GM18858 (cell line): ENCODE data around the gene SRSF4.

Experiments
- ATAC-seq: cut with Tn5 transposase; IDR thresholded peaks from one replicate; pipeline ENCODE4 v1.9.1; 2021; ENCODE audit not compliant: unreplicated experiment

Gene SRSF4

DNA sequence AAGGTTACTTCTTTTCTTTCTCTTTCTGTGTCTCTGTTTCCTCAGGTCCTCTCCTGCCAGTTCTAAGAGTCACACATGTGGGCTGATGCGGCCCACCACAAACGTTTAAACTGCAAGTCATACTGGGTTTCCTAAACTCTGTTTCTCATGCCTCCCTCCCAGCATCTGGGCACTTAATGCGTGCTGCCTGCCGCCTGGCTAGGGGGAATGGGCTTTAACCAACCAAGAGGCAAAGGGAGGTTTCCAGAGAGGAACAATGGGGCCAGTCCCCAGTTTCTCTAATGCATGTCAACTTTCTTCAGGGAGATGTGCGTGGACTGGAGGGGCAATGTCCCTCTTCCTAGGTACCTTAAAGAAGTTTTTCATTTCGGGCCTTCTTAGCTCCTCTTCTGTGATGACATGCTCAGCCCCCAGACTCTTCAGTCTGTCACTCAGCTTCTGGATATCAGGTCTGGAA lies 19.9 kb upstream of the SRSF4 start:
- no peak for ATAC-seq

DNA sequence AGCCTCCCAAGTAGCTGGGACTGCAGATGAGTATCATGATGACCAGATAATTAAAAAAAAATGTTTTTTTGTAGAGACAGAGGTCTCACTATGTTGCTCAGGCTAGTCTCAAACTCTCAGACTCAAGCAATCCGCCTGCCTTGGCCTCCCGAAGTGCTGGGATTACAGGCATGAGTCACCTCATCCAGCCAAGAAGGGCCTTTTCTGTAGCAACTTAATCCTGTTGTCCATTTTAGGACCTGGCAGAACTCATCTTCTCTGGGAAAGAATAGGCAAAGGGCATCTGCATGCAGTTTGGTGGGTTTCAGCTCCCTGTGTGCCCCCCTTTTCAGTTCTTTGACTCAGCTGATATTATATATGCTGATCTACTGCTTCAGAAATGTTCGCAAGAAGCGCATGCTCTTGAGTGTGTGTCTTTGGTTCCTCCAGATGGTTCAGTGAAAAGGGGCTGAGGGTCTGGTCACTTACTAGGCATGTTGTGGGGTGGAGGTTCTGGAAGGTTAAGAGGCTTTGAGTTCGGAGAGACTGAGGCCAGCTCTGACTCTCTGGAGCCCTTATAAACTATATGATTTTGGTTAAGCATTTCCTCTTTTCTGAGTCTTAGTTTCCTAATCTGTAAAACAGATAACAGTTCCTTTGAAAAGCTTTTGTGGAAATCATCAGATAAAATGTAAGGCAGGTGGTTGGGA lies 19.4 kb upstream of the SRSF4 start:
- no peak for ATAC-seq

DNA sequence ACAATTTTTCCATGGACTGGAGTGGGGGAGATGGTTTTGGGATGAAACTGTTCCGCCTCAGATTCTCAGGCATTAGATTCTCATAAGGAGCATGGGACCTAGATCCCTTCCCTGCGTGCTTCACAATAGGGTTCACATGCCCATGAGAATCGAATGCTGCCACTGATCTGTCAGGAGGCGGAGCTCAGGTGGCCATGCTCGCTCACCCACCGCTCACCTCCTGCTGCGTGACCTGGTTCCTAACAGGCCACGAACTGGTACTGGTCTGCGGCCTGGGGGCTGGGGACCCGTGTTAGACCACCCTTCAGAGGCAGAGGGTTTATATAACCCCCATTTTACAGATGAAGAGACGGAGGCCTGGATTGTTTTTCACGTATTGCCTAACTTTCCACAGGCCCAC lies 16.3 kb upstream of the SRSF4 start:
- no peak for ATAC-seq

DNA sequence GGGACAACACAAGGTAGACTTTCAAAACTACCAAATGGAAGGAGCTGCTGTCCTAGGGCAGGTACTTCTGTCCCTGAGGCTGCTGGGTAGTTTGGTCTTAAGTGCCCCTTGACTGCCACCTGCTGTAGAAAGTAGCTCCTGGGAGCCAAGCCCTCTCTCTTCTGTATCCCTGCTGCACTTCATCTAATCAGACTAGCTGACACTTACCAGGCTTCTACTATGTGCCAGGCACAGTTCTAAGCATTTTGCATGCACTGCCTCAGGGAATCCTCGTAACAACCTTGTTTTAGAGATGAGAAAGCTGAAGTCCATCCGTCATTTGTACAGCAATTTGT lies 15.9 kb upstream of the SRSF4 start:
- ATAC-seq = no peak

DNA sequence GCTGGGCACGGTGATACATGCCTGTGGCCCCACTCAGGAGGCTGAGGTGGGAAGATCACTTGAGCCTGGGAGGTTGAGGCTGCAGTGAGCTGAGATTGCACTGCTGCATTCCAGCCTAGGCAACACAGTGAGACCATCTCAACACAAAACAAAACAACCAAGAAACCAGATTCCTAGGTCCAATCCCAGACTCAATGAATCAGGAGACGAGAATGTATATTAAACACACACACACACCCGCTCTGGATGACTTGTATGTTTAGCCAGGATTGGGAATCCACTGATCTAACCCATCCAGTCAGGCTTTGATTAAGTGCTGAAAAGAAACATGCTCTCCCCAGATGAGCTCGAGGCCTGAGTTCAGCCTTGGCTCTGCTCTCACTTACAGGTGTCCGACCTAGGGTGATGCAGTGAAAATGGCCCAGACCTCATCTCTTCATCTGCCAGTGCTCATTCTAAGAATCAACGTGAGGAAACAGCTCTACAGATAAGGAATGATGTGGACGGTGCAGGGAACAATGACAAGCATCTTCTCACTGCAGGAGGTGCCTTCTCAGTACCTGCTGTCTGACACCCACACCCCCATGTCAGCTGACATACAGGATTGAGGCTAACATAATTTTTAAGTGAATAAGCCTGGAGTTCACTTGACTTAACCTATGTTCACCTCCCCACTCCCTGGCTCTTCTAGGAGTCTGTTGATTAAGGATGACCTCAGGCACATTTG lies 15.3 kb upstream of the SRSF4 start:
- ATAC-seq = no peak

DNA sequence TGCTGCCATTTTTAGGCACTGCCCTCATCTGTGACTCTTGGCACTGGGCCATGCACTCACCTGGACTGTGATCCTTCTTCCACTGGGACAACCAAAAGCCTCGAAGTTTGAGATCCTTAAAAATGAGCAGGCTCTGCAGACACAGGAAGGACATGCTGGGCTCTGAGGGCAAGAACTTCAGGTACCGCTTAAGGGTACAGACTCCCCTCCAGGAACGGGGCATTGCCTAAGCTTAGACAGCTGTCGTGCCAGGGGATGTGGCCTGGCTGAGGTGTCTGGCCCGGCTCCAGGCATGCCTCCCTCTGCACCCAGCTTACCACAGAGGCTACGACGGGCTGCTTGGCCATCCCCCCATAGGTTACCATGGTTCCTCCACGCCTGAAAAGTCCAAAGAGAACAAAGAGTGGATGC lies 14.2 kb upstream of the SRSF4 start:
- no peak for ATAC-seq

DNA sequence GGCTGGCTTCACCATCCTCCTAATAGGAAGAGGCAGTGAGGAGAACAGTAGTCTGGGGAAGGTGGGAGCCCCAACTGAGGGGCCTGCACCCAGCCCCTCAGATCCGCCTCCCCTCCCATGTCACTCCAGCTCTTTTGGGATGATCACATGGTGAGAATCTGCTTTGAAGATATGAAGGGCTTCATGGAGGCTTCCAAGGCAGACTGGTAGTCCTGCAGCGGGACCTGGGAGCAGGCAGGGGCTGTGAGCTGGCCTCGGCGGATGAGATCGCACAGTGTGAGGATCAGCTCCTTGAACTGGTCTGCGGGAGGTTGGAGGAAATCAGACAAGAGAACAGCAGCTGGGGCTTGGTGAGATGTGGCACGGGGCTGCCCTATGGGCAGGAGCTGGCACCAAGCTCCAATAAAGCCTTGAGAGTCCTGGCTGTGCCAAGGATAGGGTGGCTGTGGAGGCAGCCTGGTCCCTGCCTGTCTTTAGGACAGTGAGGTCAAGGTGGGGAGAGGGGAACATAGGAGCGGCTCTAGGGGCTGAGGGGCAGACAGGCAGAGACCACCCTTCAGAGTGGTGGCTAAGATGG lies 12.3 kb upstream of the SRSF4 start:
- ATAC-seq = no peak

DNA sequence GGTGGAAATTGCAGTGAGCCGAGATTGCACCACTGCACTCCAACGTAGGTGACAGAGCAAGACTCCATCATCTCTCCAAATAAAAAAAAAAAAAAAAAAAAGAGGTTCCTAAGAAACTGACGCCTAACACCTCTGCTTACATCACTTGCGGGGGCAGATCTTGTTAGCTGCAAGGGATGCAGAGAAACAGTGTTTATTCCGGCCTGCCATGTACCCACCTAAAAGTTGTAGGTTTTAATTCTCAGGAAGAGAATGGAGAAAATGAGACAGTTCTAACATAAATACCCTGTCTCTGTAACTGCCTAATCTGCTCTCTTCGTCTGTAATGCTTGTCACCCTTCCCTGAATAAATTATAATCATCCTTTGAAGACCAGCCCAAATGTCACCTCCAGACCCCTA lies 9.0 kb upstream of the SRSF4 start:
- ATAC-seq = no peak

DNA sequence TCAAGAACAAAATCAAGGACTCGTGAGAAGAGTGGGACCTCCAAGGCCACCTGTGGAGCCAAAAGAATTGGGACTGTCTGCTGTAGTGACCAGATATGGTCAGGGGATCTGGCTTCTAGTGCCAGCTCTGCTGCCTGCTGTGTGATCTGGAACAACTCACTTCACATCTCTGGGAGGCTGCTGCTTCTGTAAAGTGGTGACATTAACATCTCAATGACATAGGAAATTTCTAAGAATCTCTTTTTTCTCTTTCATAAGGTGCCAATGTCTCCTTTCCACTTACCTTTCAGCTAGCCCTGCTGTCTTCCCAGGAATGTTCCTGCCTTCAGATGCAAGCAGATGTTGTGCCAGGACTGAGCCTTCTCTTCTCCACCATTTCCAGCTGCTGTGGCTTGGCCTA lies 5.0 kb upstream of the SRSF4 start:
- ATAC-seq = no peak

DNA sequence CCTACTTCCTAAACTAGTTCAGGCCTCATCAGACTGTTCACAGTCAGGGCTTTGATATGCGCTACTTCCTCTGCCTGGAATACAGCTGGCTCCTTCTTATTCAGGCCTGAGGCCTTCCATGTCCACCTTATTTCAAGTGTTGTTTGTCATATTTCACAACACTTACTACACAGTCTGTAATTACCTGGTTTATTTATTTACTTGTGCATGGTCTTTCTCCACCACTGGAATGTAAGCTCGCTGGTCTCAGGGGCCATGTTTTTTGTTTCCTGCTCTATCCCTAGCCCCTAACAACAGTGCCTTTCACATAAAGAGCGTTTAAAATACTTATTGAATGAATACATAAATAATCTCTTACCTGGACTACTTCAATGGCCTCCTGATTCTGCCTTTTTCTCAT lies 4.6 kb upstream of the SRSF4 start:
- no peak for ATAC-seq

DNA sequence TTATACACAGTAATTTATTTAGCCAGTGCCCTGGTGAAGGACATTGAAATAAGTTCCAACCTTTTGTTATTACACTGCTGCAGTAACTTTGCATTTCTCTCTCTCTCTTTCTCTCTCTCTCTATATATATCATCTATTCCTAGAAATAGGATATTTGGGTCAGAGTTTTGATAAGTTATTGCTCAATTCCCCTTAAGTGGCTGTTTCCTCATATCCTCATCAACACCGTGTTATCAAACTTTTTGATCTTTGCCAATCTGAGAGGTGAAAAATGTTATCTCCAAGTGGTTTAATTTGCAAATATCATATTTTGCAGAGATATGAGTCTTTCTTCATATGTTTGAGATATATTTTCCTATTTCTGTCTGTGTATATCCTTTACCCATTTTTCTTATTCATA lies 1.6 kb upstream of the SRSF4 start:
- ATAC-seq = no peak

DNA sequence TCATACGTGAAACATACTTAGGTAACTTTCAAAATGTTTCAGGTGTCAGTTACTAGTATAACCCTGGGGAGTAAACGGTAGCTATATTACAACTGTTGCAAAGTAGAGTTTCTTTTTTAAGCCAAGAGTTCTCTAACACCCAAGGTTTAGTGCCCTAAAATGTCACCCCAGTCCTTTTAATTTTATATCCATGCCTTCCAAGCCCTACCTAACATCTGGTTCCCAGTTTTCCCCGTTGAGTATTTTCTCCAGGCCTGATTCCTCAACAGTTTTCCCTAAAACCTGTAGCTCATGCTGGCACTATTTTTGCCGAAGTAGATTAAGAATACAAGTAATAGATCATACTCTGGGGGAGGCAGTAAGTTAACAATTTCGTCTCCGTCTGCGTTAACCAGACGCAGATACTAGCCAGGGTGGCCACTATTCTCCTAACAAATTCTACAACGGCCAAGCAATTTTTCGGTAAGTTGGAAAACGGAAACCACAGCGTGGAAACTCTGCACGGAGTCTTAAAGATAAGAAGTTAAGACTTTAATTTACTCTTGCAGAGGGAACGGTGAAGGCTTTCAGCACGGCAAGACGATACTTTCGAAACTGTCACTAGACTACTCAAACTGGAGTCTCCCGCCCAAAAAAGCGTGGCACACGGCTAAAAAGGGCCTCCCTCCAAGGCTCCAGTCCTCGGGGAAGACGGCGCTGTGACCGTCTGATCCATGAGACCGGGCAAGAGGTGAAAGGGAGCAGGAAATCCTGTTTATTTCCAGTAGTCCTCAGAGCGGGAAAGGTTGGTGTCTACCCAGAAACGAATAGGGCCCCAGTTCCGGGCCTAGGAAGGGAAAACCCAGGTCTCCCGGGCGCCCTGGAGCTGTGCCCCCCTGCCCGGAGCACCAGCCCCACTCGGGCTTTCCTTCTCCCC lies 945 bp downstream of the SRSF4 start:
- no peak for ATAC-seq

DNA sequence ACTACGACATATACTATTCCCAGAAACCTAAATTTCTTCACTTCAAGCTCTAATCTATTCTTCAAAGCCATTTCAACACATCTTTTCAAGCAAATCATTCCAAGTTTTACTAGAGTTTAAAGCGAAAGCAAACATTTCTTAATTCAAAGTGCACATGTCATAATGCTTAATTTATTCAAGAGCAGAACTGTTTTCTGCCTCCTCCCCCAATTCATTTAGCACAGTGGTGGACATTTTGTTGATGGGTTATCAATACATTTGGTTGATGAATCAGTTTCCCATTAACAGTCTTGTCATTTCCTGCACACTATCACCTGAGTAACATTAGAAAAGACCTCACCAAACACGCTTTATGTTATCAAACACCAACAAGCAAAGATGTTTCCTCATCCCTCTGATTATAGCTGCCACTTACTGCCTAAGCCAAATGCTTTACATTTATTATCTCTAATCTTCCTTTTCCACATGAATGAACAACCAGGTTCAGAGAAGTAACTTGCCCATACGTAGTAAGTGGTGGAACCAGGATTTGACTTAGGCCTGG lies 2.0 kb downstream of the SRSF4 start:
- ATAC-seq = no peak

DNA sequence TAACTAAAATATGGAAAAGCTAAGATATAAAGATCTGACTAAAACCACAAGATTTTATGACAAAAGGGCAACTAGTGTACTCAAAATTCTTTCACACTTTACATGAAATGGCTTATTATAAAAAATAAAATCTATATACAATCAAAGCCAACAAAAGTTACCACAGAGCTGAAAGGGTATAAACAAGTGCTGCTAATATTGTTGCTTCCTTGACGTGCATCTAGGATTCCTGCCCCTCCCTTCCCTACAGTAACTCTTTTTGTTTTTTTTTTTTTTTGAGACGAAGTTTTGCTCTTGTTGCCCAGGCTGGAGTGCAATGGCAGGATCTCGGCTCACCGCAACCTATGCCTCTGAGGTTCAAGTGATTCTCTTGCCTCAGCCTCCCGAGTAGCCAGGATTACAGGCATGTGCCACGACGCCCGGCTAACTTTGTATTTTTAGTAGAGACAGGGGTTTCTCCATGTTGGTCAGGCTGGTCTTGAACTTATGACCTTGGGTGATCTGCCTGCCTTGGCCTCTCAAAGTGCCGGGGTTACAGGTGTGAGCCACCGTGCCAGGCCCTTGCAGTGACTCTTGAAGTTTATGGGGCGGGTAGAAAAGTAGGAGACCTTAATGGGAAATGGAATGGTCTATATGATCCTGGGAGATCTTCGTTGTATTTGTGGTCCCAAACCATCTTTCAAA lies 4.5 kb downstream of the SRSF4 start:
- no peak for ATAC-seq

DNA sequence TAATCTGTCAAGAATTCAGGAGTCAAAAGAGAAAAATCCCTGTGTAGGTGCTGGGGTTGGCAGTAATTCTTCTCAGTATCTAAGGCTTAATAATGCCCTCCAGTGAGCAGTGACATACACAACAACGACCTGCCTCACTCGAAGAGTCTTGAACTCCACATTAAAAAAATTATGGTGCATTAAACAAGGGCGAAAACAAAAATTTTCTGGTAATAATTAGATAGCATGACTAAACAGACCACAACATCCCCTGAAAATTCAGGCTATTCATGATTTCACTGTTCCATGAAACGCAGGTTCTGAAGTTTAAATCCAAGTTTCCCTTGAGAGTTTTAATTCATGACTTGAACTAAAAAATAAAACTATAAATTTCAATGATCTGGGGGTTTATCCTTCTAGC lies 5.1 kb downstream of the SRSF4 start:
- no peak for ATAC-seq

DNA sequence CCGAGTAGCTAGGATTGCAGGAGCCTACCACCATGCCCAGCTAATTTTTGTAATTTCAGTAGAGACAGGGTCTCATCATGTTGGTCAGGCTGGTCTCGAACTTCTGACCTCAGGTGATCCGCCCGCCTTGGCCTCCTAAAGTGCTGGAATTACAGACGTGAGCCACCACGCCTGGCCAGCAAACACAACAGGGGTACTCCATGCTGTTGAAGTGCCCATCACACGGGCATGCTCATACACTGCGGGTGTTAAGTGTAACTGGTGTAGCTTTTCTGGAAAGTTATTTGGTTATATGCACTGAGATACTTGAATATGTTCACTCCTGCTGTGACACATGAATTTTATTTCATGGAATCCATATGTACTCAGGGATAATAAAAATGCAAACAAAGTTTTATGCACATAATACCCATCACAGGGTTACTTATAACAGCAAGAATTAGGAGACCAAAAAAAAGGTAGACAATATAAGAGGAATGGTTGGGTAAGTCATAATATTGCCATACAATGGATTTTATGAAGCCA lies 9.2 kb downstream of the SRSF4 start:
- ATAC-seq = no peak

DNA sequence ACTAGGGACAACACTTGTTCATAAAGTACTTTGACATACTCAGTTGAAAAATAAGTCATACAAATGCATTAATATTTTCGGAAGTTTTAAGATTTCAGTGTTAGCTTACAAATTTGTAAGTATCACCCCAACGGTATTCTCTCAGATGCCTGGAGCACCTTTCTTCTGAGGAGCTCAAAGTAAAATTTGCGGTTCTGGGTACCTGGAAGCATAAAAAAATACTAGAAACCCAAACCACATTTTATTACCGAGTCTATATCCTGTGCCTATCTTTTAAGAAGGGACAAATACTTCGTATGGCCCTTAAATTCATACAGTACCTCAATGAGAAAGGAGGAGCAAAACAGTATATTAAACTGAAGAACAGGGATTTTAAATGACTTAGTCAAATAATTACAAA lies 10.2 kb downstream of the SRSF4 start:
- ATAC-seq = no peak

DNA sequence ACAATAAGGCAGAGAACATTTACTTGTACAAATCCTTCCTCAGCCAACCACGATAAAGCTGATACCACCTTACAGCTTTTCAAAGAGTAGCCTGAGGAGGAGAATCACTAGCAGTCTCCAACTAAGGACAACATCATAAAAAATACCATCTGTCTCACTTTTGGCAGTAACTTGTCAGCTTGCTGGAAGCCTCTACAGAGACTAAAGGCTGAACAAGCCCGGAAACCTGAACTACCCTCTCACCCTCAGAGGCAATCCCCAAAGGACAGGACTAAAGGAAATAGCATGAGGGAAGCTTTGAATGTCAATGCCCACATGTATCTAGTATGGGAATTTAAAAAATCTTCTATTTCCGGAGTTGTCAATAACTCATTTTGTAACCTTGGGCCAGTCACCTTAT lies 10.6 kb downstream of the SRSF4 start:
- ATAC-seq = no peak

DNA sequence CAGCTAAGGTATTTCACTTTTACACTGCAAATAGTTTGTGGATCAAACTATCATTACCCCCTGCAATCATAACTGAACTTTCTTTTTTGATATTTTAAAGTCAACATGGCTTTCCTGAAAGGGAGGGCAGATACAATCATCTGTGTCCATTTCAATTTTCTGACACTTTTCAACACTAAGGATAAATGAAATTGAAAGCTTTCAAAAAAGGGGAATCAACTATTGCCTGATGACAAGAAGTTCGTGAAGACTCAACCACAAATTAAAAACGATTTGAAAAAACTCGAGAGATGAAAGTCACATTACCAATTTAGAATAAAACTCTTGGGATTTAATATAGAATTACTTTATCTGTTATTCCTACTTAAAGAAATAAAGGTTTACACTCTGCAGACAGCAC lies 11.7 kb downstream of the SRSF4 start:
- ATAC-seq = no peak

DNA sequence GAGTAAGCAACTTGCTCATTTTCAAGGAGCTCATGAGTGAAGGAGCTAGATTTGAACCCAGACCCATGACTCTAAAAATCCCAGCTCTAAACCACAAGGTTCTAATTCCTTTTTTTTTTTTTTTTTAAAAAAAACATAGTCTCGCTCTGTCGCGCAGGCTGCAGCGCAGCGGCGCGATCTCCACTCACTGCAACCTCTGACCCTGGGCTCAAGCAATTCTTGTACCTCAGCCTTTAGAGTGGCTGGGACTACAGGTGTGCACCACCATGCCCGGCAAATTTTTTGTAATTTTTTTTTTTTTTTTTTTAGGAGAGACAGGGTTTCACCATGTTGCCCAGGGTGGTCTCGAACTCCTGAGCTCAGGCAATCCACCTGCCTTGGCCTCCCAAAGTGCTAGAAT lies 13.8 kb downstream of the SRSF4 start:
- ATAC-seq = no peak
